Measurements from ENCODE around the gene YARS2.

DNA sequence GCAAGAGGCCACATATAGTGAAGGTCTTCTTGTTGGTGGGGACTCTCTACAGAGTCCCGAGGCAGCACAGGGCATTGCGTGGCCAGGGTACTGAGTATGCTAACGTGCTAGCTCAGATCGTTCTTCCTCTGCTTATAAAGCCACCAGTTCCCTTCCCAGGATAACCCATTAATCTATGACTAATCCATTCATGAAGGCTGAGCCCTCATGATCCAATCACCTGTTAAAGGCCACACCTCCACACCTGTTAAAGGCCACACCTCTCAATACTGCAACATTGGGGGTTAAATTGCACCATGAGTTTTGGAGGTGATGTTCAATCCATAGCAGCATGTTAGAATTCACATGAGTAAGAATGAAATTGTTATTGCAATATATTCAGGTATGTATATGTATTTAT, 12.8 kb upstream of the YARS2 start:
- TF ChIP-seq, protein P1, sequence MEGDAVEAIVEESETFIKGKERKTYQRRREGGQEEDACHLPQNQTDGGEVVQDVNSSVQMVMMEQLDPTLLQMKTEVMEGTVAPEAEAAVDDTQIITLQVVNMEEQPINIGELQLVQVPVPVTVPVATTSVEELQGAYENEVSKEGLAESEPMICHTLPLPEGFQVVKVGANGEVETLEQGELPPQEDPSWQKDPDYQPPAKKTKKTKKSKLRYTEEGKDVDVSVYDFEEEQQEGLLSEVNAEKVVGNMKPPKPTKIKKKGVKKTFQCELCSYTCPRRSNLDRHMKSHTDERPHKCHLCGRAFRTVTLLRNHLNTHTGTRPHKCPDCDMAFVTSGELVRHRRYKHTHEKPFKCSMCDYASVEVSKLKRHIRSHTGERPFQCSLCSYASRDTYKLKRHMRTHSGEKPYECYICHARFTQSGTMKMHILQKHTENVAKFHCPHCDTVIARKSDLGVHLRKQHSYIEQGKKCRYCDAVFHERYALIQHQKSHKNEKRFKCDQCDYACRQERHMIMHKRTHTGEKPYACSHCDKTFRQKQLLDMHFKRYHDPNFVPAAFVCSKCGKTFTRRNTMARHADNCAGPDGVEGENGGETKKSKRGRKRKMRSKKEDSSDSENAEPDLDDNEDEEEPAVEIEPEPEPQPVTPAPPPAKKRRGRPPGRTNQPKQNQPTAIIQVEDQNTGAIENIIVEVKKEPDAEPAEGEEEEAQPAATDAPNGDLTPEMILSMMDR (IDR thresholded peaks at IDR 0.05) = no peak
- TF ChIP-seq POLR2A (IDR thresholded peaks at IDR 0.05; ENCODE audit: low read depth) = no peak

All from esophagus muscularis mucosa (tissue), 3 donors.